Fibroblast of pulmonary artery (primary cell): Measurements from ENCODE around the gene CDH16.

Source experiments
- DNase-seq: peaks from one replicate; pipeline ENCODE4 v3.0.0-alpha.2; 2010; ENCODE audit warnings: low read depth
- H3K4me3 ChIP-seq: replicated peaks from 2 replicates; pipeline ENCODE4 v1.5.1; 2011; ENCODE audit warnings: low read depth, mild to moderate bottlenecking, control low read depth, low read length, moderate library complexity
- CTCF ChIP-seq: IDR thresholded peaks from 2 replicates; pipeline ENCODE4 v1.5.1; 2011; ENCODE audit warnings: mild to moderate bottlenecking, control low read depth, low read length, inconsistent platforms; ENCODE audit errors: missing control alignments

The CDH16 gene

GRCh38 chr16:66885491-66885890 lies 33.2 kb downstream of the CDH16 start:
- TF ChIP-seq CTCF, result no peak
- no peak overlapping the region for H3K4me3 ChIP-seq
- no peak for DNase-seq

DNA sequence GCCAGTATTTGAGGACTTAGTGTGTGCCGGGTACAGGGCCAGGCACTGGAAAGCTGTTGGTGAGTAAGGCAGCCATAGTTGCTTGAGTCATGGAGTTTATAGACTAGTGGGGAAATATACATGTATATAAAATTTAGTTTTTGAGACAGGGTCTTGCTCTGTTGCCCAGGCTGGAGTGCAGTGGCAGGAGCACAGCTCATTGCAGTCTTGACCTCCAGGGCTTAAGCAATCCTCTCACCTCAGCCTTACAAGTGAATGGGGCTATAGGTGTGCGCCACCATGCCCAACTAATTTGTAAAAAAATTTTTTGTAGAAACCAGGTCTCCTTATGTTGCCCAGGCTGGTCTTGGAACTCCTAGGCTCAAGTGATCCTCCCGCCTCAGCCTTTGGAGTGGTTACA lies 36.0 kb downstream of the CDH16 start:
- no peak overlapping the region for H3K4me3 ChIP-seq
- no peak for DNase-seq
- no peak for TF ChIP-seq CTCF

- DNase-seq, result no peak
- no peak for TF ChIP-seq CTCF
- no peak overlapping the region for H3K4me3 ChIP-seq
Measured at GRCh38 chr16:66881964-66882508, 36.6 kb downstream of the CDH16 start.

DNA sequence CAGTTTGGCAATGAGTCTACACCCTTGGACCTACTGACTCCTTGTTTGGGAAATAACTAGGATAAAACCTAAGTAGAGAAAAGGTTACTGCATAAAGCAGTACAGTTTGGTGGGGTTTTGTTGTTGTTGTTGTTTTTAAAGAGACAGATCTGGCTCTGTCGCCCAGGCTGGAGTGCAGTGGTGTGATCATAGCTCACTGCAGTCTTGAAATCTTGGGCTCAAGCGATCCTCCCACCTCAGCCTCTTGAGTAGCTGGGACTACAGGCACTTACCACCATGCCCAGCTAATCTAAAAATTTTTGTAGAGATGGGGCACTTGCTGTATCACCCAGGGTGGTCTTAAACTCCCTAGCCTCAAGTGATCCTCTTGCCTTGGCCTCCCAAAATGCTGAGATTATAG lies 37.1 kb downstream of the CDH16 start:
- H3K4me3 ChIP-seq, result peak overlapping the region; percentile 90
- no peak for DNase-seq
- no peak for TF ChIP-seq CTCF

DNA sequence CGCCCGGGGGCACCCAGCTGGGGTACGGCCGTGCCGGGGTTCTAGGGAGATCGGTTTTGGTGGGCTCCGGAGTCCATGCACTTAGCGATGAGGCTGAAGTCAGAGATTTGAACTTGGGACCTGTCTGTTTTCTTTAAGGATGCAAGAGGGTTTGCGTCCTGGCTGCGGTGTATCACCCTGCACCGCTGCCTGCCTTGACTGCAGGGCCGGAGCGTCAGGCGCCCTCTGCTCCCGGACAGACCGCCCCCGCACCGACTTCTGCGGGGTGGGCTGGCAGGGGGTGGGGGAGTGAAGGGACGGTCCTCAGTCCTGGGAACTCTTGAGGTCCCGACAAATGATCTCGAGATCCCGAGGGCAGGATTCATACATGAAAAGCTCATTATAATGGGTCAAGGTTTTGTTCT lies 37.7 kb downstream of the CDH16 start:
- DNase-seq, result no peak
- TF ChIP-seq CTCF, result no peak
- H3K4me3 ChIP-seq, result peak overlapping the region; percentile 90

GRCh38 chr16:66880288-66881013 lies 38.2 kb downstream of the CDH16 start, which contains the start of gene PDP2:
Gene PDP2, plus strand, starts transcription at chr16:66880515. Its CDS starts 3,770 bp downstream, at chr16:66884285.
- H3K4me3 ChIP-seq, result peak within 1 kb of the TSS; percentile 90
- DNase-seq, result peak; percentile 94
- TF ChIP-seq CTCF, result no peak

- DNase-seq, result no peak
- H3K4me3 ChIP-seq, result no peak overlapping the region
- no peak for TF ChIP-seq CTCF
Measured at GRCh38 chr16:66878067-66878466, 40.6 kb downstream of the CDH16 start.
